Prostate gland (tissue), 2 donors: ENCODE measurements around the gene CTAGE4. TPM values are rescaled to one million over a fixed set of nuclear protein-coding genes. Genes with fewer than 3 reads are reported as not detected.
"Not testable (repeated sequence)": the region's sequence is repeated elsewhere in the genome, so short reads cannot be mapped to it uniquely, and the experiment has no call there.

Experiments
- DNase-seq: peaks from one replicate; pipeline ENCODE4 v3.0.0-alpha.2; 2019; ENCODE audit warnings: low spot score
- H3K27ac ChIP-seq, 2 donors: fragments of 200-600 bp; sonication (generic); 2 replicates each; pipeline ENCODE4 v1.5.1; 2017 to 2019
- H3K27me3 ChIP-seq: fragments of 200-600 bp; sonication (generic); replicated peaks from 2 replicates; pipeline ENCODE4 v1.5.1; 2019; ENCODE audit not compliant: insufficient read depth
- H3K36me3 ChIP-seq, 2 donors: fragments of 200-600 bp; sonication (generic); 1 replicate in 1 of 2; 2 replicates in 1 of 2; pipeline versions ENCODE4 v1.5.1 to v1.8.1; 2017 to 2019
- H3K4me1 ChIP-seq: fragments of 200-600 bp; sonication (generic); replicated peaks from 2 replicates; pipeline ENCODE4 v1.5.1; 2019
- H3K4me3 ChIP-seq, 2 donors: fragments of 200-600 bp; sonication (generic); 2 replicates each; pipeline ENCODE4 v1.5.1; 2017 to 2019
- H3K9me3 ChIP-seq: fragments of 200-600 bp; sonication (generic); 2 replicates; pipeline ENCODE4 v1.5.1; 2017
- CTCF ChIP-seq, 4 experiments: fragments of 200-600 bp in 2 of 4; fragments of 450-650 bp in 2 of 4; sonication (generic) in 2 of 4; IDR thresholded peaks; 1 replicate in 3 of 4; 2 replicates in 1 of 4; pipeline ENCODE4 v1.5.1; 2016 to 2019; ENCODE audit warnings: antibody characterized with exemption in 4 of 4, mild to moderate bottlenecking in 2 of 4, moderate library complexity in 2 of 4
- POLR2A ChIP-seq: fragments of 450-650 bp; IDR thresholded peaks from one replicate; pipeline ENCODE4 v1.6.1; 2016; ENCODE audit warnings: antibody characterized with exemption, mild to moderate bottlenecking
- POLR2AphosphoS5 ChIP-seq: sonication (generic); formaldehyde crosslinking; IDR thresholded peaks from one replicate; pipeline ENCODE4 v1.6.1; 2017; ENCODE audit warnings: antibody characterized with exemption
- WGBS: methylation state at CpG from one replicate; pipeline ENCODE4 v1.1.5; 2018; 5-methylcytosine and 5-hydroxymethylcytosine counted together
- intact Hi-C: fragments of 100-400 bp; cut with DNase I; formaldehyde crosslinking; loops from one replicate; pipeline ENCODE4 v1.14.2; 2022
- total RNA-seq, 2 donors: library from RNA; depleted of rRNA; stranded (reverse); fragments of >200 nt; gene quantifications; one replicate each; pipeline ENCODE4 v1.1.0, GENCODE V29; 2016

The CTAGE4 gene
- total RNA-seq, 2 donors from 2014 or later, result 1.4 to 2.0 TPM

- intact Hi-C loops, result no loop called here
- no peaks in the 10 kb centered on the region for H3K9me3 ChIP-seq
- no peaks in the 10 kb centered on the region for H3K4me1 ChIP-seq
- H3K4me3 ChIP-seq, result no peak overlapping the region
- 100% methylated on average over 1 of the region's 1 CpG for WGBS
- no peak for DNase-seq
- no peaks in the 10 kb centered on the region for H3K36me3 ChIP-seq
- no peak overlapping the region for H3K27ac ChIP-seq
- no peak for TF ChIP-seq CTCF (IDR thresholded peaks at IDR 0.05)
- no peak for TF ChIP-seq POLR2A
- no peak for TF ChIP-seq POLR2AphosphoS5
- H3K27me3 ChIP-seq, result no peaks in the 10 kb centered on the region
These were observed 24.4 kb upstream of the CTAGE4 start for GRCh38 chr7:144158861-144159260.

DNA sequence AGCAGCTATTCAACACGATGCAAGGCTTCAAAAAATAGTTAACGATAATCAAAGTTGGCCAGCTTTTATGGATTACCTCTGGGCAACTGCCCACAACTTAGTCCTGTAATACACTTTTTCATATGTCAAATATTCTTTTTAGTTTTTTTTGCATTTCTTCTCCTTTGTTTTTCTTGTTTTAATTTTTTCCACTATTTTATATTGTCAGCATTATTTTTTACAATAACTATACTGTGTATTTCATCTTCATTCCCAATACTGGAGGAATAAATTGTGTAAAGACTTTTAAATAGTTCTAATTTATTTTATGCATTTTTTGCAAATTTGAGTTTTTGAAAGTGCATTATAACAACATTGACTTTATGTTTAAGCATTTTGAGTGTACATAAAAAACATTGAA, 18.5 kb upstream of the CTAGE4 start:
- no peaks in the 10 kb centered on the region for H3K36me3 ChIP-seq
- no peak for TF ChIP-seq POLR2A
- no peak for TF ChIP-seq POLR2AphosphoS5
- no peak for TF ChIP-seq CTCF (IDR thresholded peaks at IDR 0.05)
- intact Hi-C loops, result no loop called here
- H3K27me3 ChIP-seq, result no peaks in the 10 kb centered on the region
- H3K27ac ChIP-seq, result no peak overlapping the region
- no peak overlapping the region for H3K4me3 ChIP-seq
- WGBS, result 84% methylated on average over 2 of the region's 2 CpGs
- no peaks in the 10 kb centered on the region for H3K9me3 ChIP-seq
- DNase-seq, result no peak
- no peaks in the 10 kb centered on the region for H3K4me1 ChIP-seq

DNA sequence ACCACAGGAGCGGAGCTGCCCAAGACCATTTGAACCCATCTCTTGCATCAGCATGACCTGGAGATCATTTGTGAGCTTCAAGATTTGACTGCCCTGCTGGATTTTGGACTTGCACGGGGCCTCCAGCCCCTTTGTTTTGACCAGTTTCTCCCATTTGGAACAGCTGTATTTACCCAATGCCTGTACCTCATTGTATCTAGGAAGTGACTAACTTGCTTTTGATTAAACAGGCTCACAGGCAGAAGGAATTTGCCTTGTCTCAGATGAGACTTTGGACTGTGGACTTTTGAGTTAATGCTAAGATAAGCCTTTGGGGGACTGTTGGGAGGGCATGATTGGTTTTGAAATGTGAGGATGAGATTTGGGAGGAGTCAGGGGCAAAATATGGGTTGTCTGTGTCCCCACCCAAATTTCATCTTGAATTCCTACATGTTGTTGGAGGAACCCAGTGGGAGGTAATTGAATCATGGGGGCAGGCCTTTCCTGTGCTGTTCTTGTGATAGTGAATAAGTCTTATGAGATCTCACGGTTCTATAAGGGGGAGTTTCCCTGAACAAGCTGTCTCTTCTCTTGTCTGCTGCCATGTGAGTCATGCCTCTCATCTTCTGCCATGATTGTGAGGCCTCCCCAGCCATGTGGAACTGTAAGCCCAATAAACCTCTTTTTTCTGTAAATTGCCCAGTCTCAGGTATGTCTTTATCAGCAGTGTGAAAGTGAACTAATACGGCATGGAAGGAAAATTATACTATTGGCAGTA, 11.5 kb upstream of the CTAGE4 start:
- intact Hi-C loops, H3K27ac ChIP-seq, DNase-seq, H3K36me3 ChIP-seq, H3K4me1 ChIP-seq, H3K4me3 ChIP-seq, H3K9me3 ChIP-seq, H3K27me3 ChIP-seq: not testable (repeated sequence)
- 86% methylated on average over 4 of the region's 4 CpGs for WGBS

DNA sequence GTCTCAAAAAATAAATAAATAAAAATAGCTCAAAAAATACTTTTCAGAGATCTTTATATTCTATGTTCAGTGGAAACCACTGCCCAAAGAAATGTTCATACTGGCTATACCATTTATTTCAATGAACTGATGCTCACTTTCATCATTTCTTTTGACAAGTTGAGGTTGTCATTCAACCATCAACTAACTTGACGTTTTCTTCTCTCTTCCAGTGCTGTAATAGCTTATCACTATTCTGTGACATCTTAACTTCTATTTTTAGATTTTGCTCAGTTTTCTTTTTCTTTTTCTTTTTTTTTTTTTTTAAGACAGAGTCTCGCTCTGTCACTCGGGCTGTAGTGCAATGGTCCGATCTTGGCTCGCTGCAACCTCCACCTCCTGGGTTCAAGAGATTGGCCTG, 8.7 kb upstream of the CTAGE4 start:
- no peak overlapping the region for H3K27ac ChIP-seq
- H3K36me3 ChIP-seq, result no peaks in the 10 kb centered on the region
- H3K9me3 ChIP-seq, result no peaks in the 10 kb centered on the region
- DNase-seq, result no peak
- H3K4me1 ChIP-seq, result no peaks in the 10 kb centered on the region
- intact Hi-C loops, result no loop called here
- no peaks in the 10 kb centered on the region for H3K27me3 ChIP-seq
- H3K4me3 ChIP-seq, result no peak overlapping the region
- no peak for TF ChIP-seq POLR2A
- no peak for TF ChIP-seq POLR2AphosphoS5
- no peak for TF ChIP-seq CTCF (IDR thresholded peaks at IDR 0.05)
- 94% methylated on average over 5 of the region's 5 CpGs for WGBS

DNA sequence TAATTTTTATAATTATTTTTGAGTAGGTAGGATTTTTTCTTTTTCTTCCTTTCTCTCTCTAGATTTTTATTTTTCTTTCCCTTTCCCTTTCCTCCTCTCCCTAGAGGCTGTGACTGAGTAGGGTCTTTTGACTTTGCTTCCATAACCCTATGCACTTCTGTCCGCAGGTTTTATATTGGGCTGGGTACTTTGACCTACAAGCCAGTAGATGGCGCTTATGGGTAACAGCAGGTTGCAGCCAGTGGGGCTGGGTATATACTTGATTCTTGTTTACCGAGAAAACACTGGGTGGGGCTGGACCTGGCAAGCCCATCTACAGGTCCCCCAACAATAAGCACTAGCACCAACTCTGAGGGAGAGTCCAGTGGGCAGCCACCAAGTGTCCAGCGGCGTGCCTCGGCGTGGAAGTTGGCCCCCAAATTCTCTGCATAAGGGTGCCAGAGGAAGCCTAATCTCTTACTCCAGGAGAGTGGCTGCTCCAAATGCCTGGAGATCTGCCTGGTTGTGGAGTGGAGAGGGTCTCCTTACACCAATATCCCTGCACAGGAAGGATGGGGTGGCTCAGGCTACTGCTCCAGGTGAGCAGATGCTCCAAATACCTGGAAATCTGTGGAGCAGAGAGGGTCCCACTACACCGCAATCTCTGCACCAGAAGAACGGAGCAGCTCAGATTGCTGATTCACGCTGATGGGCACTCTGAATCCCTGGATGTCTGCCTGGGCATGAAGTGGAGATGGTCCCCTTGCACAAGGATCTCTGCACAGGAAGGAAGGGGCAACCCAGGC, 4.7 kb upstream of the CTAGE4 start:
- H3K4me3 ChIP-seq, H3K27me3 ChIP-seq, H3K4me1 ChIP-seq, H3K27ac ChIP-seq, intact Hi-C loops, H3K9me3 ChIP-seq, DNase-seq, H3K36me3 ChIP-seq: not testable (repeated sequence)
- 41% methylated on average over 7 of the region's 10 CpGs for WGBS
- peak in 3 of 4 experiments; percentile 41 to 60 (median 47) for TF ChIP-seq CTCF (IDR thresholded peaks at IDR 0.05)

- H3K36me3 ChIP-seq, H3K27ac ChIP-seq, H3K4me3 ChIP-seq, DNase-seq, H3K9me3 ChIP-seq, H3K27me3 ChIP-seq, intact Hi-C loops, H3K4me1 ChIP-seq: not testable (repeated sequence)
- no CpG with 5 or more reads among the region's 2 CpGs for WGBS
These were observed 4.1 kb upstream of the CTAGE4 start for GRCh38 chr7:144179165-144179479.

GRCh38 chr7:144187848-144188247, 4.6 kb downstream of the CTAGE4 start:
- H3K27ac ChIP-seq, DNase-seq, intact Hi-C loops, H3K9me3 ChIP-seq, H3K27me3 ChIP-seq, H3K36me3 ChIP-seq, H3K4me3 ChIP-seq, H3K4me1 ChIP-seq: not testable (repeated sequence)
- WGBS, result no CpG with 5 or more reads among the region's 5 CpGs

DNA sequence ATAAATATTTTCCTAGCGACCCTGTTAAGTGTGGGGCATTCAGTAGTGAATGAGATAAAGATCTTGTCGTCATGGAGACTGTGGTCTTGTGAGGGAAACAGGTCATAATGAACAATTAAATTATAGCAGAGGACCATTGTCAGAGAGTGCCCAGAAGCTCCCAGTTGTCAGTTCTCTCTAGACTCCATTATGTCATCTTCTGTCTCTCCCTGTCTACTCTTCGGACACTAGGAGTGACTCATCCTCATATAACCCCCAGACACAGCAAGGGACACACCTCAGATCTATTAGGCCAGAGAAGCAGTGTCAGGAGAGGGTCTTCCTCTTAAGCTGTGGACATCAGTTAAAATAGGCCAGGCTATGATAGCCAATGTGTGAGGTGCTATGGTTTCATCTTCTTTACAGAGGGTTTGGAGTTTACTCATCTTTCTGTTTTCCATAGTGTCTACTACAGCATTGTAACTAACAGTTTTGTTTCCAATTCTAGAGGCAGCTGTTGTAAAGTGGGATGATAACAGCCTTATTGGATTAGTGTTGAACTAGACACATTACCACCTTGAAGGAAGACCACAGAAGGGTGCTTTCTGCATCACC, 5.4 kb downstream of the CTAGE4 start:
- H3K27me3 ChIP-seq, intact Hi-C loops, H3K27ac ChIP-seq, H3K9me3 ChIP-seq, H3K4me1 ChIP-seq, DNase-seq, H3K36me3 ChIP-seq, H3K4me3 ChIP-seq: not testable (repeated sequence)
- WGBS, result no CpG with 5 or more reads among the region's 3 CpGs
